GM18519 (cell line): ENCODE measurements around the gene SCYL2.
A peak's percentile ranks its signal among the peaks of the same experiment; 100 is the strongest.
"Not testable (repeated sequence)": the region's sequence is repeated elsewhere in the genome, so short reads cannot be mapped to it uniquely, and the experiment has no call there.

Source experiments
- ATAC-seq: cut with Tn5 transposase; IDR thresholded peaks from one replicate; pipeline ENCODE4 v1.9.1; 2021; ENCODE audit warnings: mild to moderate bottlenecking, moderate library complexity; ENCODE audit not compliant: unreplicated experiment, low FRiP score

The SCYL2 gene

DNA sequence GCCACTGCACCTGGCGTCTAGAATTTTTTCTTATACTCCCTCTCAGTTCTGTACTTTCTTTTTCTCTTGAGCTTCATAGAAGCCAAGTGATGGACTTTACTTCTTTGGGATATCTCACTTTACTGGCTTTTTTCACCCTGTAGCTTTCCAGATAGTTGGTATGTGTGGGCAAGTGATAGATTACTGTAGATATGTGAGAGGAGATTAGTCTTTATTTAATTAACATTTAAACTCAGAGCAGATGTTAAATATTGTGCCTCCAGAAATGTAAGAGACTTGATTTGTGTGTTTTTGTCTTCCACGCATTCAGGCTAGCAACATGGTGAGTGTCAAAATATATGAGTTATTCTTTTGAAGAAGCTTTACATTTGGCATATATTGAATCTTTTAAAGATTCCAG is 50.4 kb downstream of the SCYL2 start:
- ATAC-seq, result no peak

DNA sequence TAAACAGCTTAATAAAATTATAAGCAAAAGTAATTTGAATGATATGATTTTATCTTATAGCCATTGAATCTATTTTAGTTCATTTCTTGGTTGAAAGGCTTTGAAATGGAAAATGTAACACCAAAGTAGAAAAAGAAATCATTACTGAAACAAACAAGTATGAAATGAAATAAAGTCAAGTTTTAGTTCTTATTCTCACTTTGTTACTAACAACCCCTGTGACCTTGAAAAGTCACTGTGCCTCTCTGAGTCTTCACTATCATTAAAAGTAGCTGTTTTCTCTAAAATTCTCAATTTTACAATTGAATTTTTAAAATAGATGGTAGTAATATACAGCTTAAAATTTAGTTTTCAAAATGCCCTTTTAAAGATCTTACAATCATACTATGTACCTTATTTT is 57.5 kb downstream of the SCYL2 start:
- ATAC-seq, result no peak

DNA sequence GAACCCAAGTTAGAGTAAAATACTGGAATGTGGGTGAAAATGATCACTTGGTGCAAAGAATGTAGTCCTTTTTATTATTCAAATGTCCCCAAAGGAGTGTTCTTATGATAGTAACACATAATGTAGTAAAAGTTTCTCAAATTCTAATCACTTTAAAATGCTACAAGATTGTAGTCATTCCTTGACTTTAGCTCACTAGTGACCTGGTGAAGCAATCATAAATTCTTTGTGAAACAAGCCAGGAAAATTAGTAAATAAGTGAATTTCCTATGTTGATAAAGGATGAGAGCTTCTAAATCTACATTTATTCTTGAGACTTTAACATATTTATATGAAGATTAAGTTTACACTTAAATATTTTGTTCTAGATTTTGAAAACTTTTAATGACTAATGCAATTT is 59.2 kb downstream of the SCYL2 start:
- no peak for ATAC-seq

DNA sequence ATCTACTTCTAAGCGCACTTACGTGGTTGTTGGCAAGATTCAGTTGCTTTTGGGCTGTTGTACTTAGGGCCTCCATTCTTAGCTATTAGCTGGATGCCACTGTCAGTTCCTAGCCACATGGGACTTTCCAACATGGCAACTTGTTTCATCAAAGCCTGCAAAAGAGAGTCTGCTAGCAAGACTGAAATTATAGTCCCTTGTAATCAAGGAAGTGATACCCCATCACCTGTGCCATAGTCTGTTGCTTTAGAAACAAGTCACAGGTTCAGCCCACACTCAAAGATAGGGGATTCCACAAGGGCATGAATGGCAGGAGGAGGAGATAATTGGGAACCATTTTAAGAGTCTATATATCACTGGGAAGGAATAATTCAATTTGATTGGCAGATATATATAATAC is 62.8 kb downstream of the SCYL2 start:
- ATAC-seq, result peak; percentile 92

DNA sequence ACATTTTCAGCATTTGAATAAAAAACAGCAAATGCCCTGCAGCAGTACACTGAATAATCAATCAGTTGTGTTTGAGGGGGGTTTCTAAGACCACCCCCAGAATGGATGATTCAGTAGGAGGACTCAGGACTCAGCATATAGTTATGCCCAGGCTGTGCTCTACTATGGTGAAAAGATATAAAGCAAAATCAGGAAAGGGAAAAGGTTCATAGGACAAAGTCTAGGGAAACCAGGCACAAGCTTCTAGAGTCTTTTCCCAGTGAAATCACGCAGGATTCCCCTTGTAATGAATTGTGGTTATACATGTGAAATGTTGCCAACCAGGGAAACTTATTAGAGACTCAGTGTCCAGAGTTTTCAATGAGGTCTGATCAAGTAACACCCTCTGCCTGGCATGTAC is 64.9 kb downstream of the SCYL2 start:
- ATAC-seq, result no peak

DNA sequence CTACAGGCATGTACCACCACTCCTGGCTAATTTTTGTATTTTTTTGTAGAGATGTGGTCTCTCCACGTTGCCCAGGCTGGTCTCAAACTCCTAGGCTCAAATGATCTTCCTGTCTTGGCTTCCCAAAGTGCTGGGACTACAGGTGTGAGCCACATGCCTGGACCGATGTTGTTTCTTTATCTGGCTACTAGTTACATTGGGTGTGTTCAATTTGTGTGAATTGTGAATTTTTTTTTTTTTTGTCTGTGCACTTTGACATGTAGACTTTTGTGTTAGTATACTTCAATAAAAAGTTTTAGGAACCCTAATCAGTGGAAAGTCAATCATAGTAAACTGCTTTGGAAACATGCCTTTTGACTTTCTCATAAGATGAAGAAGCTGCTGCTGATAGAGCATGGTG is 65.9 kb downstream of the SCYL2 start:
- ATAC-seq, result no peak

DNA sequence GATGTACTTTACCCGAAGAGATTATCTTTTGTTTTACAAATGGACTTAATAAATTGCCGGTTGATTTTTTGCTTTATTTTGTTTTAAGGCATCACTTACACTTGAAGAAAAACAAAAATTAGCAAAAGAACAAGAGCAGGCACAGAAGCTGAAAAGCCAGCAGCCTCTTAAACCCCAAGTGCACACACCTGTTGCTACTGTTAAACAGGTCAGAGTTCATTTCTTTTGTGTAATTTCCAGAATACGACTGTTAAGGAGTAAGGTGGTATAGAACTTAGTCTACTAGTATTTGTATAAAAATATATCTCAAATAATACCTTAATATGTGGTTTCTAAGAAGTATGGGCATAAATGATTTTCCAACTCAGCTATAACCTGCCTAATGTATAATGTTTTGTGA is 70.3 kb downstream of the SCYL2 start:
- no peak for ATAC-seq

DNA sequence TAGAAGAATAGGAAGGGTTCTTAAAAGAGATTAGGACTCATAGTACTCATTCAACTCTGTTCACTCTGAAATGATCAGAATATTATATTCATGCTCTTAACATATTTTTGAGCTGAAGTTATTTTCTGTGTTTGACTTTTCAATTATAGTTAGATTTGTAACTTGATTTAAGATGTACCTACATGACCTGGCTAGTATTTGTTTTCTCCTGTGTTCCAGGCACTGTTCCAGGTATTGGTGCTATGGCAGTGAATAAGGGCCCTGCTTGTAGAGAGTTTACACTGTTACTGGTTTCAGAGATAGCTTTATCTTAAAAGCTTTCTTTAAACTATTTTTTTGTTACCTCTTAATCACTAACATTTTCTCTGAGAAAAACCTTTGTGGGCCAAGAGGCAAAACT is 70.8 kb downstream of the SCYL2 start:
- no peak for ATAC-seq

DNA sequence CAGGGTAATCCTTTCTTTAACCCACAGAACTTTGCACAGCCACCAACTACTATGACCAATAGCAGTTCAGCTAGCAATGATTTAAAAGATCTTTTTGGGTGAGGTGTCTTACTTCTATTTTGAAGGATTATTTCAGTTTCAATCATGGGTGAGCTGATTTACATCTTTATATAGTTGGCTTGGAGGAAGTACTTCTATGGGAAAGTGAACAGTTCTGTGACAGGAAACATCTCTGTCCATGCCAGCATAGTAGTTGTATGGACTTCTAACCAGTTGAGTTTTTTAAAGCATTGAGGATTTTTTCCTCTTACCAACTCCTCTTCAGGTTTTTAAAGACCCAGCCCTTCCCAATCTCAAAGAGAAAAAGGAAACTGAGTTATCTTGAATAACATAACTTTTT is 72.1 kb downstream of the SCYL2 start:
- ATAC-seq, result no peak

DNA sequence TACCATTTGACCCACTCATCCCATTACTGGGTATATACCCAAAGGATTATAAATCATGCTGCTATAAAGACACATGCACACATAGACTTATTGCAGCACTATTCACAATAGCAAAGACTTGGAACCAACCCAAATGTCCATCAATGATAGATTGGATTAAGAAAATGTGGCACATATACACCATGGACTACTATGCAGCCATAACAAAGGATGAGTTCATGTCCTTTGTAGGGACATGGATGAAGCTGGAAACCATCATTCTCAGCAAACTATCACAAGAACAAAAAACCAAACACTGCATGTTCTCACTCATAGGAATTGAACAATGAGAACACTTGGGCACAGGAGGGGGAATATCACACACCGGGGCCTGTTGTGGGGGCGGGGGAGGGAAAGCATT is 75.9 kb downstream of the SCYL2 start:
- not testable (repeated sequence) for ATAC-seq

DNA sequence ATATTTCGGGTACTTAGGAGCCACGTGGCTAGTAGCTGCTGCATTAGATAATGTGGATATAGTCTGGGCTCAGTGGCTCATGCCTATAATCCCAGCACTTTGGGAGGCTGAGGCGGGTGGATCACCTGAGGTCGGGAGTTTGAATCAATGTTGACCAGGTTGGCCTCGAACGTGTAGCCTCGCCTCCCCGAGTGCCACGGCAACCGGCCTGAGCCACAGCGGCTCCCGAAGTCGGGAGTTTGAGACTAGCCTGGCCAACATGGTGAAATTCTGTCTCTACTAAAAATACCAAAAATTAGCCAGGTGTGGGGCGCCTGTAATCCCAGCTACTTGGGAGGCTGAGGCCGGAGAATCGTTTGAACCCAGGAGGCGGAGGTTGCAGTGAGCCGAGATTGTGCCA is 77.4 kb downstream of the SCYL2 start:
- ATAC-seq, result not testable (repeated sequence)

DNA sequence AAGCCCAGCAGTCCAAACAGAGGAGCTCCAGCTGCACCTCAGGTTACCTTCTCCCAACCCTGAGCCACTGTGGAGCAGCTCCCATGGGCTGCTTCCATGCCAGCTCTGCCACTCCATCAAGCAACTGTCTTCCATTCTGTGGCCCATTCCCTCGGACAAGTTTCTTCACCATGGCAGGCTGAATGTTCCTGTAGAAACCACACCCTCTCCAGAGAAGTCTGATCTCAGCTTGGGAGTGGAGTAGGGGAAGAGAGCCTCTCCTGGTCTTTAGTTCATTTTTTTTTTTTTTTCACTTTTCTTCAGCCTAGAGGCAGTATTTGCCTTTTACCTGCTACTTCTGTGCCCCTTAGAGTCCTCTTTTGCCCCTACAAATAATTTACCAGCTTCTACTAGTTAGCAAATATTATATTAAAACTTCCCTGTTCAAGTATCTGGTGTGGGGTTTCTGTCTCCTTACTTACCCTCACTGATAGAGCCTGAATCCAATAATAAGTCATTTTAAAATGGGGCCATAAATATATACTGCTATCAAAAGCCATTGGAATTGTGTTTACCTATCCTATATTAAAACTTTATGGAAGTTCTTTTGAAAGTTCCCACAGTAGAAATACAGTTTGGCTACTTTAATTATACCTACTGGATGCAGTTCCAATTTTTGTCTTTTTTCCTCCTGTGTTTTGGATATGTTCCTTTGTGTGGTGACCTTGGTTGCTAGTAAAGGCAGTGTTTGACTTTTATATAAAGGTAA is 78.2 kb downstream of the SCYL2 start:
- ATAC-seq, result no peak

DNA sequence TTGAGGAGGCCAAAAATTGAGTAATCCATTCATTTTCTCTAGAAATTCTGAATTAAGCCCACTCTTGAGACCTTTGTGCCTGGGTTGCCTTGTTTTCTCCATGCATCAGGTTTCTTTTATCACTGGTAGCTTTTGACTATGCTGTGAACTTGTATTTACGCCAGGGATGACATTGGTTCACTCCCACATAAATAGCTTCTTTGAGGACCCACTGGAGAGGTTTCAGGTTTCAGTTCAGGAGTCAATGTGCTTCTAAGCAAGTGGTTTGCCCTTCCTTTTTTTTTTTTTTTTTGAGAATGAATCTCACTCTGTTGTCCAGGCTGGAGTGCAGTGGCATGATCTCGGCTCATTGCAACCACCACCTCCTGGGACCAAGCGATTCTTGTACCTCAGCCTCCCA is 79.7 kb downstream of the SCYL2 start:
- ATAC-seq, result no peak

DNA sequence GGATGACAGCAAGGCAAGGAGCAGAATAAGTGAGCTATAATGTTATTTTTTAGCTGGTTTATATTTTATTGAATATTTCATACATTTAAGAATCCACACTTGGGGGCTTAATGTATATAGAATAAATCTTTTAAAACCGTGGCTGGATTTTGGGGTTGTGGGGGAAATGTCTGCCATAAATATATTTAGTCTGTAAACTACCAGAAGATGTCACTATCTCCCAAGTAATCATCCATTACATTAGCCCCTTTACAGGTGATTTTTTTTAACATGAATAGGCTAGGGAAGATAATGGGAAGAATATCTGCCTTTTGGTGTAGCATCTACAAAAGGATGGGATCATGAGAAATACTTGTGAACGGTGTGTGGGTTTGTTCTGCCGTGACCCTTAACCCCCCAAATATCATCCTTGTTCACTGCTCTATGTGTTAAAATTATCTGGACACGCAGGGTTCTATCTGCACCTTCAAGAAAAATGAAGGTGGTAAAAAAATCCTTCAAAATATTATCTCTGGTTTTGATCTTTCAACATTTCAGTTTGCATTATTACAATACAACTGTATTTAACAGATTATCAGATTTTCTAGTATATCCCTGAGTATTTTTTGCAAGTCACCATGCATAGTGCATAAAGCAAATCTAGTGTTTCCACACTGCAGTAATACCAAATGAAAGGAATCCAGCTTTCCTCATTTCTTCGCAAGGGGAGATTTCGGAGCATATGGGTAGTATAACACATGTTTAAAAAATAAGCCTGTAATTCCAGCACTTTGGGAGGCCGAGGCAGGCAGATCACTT is 81.9 kb downstream of the SCYL2 start:
- ATAC-seq, result no peak

DNA sequence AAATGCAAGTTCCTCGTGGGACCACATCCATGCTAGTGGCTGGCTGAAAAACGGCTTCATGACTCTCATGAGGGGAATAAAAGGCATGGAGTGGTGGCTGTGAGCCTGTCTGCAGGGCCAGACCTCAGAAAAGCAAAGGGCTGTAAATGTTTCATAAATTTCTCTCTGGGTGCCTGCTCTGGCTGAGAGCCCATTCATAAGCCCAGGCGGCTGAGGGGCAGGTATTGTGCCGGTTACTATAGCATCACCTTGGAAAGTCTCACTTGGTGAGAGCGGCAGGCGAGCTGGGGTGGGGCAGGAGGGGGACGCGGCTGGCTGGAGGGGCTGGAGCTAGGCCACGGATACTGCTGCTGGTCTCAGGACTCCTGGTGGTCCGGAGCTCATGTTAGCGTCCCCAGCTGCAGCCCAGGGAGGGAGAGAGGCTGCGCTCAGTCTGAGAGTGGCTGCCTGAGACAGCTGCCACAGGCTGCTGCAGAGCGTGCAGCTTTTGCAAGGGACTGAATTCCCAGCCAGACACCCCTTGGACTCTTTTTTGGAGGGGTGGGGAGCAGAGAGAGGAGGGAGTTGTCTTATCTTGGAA is 89.8 kb downstream of the SCYL2 start, which contains the start of gene SLC17A8:
TSS of gene SLC17A8 (plus strand) at position 431 of the 580 bp plus-strand sequence. CDS start 318 bp downstream, outside the sequence.
- ATAC-seq, result no peak

DNA sequence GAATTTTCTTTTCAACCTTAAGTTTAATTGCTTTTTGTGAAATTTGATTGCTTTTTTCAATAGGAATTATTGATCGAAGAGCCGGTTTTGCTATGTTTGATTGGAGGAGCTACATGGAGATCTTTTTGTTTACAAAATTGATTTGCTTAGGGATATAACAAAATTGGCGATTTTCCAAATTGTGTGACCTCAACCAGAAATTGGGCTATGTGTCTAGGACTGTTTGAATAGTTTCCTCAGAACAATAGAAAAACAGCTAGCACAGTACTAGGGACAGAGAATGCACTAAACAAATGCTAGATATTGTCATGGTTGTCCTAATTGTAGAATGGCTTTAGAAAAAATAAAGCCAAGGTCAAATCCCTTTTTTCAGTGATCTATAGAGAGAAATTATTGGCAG is 92.3 kb downstream of the SCYL2 start:
- no peak for ATAC-seq

DNA sequence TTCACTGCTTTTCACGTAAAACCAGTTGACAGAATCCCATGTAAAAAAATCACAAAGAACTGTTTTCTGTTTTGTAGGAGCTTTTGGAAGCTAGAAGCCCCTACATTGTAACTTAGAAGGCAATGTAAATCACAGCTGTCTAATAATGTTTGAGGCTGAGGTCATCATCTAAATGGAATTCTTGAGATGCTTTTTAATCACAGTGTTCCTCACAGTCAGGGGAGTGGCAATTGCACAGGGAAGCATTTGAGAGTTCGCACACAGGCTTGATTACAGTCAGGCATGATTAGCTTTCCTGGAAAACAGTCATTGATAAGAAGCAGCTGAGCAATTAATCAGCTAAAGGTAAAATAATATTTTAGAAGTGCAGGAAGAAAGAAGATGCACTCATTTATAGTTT is 92.8 kb downstream of the SCYL2 start:
- no peak for ATAC-seq

DNA sequence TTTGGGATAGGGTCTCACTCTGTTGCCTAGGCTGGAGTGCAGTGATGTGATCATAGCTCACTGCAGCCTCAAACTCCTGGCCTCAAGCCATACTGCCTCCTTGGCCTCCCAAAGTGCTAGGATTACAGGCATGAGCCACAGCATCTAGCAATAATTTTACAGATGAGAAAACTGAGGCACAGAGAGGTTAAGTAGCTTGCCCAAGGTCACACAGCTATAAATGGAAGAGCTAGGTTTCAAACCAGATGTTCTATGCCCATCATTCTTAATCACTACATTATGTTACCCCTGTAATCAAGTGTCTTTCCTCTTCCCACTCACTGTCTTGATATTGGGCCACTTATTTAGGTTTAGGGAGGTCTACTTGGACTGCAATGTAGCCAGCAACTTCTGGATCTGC is 93.5 kb downstream of the SCYL2 start:
- no peak for ATAC-seq

DNA sequence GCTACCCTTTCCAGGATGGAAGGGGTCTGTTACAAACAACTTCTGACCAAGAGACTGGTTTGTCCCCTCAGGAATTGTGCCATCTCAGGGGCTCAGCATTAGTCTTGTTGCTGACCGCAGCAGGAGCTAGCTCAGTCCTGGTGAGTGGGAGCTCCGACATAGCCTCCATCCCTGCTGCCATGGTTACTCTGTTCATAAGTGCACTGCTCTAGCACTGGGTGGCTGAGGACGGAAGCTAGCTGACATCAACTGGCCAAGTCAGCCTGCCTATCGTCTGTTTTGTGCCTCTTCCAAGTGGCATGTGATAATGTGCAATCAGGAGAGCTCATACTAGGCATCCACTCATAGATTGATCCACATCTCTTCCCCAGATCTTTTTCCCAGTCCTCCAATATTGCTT is 97.3 kb downstream of the SCYL2 start:
- ATAC-seq, result no peak

DNA sequence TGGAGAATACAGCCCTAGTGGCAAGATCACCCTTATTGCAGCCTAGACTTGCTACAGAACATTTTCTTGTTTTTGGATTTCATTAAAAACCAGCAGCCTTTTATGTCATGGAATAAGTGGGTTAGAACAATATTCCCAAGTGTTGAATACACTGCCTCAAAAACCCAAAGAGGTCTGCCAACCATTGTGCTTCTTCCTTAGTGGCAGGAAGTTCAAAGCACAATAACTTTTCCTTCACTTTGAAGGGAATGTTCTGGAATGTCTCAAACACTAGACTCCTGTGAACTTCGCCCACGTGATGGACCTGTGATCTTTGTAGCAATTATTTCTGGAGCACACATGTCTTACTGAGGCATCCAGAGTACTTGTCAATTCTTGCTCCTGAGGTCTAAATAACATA is 98.4 kb downstream of the SCYL2 start:
- ATAC-seq, result no peak

DNA sequence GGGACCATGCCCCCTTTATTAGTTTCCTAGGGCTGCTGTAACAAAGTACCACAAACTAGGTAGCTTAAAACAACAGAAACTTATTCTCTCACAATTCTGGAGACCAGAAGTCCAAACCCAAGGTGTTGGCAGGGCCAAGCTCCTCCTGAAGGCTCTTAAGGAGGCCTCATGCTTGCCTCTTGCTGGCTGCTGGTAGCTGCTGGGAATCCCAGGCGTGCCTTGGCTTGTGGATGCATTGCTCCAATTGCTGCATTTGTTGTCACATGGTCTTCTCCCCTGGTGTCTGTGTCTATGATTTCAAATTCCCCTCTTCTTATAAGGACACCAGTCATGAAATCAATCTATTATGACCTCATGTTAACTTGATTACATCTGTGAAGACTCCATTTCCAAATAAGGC is 101.1 kb downstream of the SCYL2 start:
- ATAC-seq, result no peak

DNA sequence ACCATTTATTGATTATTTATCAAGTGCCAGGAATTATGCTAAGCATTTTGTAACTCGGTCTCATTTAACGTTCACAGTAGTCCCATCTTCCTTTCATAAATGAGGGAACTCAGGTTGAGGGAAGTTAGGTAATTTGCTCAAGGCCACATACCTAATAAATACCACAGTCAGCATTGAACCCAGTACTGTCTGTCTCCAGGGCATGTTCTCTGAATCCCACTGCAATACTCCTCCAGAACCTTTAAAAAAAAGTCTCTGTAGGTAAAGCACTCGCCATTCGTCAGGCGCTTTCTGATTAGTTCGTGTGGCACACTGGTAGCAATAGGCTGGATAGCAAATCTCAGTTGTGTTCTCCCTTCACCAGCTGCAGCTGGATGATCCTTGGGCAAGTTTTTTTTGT is 104.2 kb downstream of the SCYL2 start:
- no peak for ATAC-seq
